Measurements from ENCODE around the gene MUS81. TPM values are rescaled to one million over a fixed set of nuclear protein-coding genes. Genes with fewer than 3 reads are reported as not detected.

The MUS81 gene
- total and polyA plus RNA-seq, 2 of the 13 experiments (the other 11 are each of a cell fraction or from before 2014, with no cell fraction given): 25.6 to 30.2 TPM

DNA sequence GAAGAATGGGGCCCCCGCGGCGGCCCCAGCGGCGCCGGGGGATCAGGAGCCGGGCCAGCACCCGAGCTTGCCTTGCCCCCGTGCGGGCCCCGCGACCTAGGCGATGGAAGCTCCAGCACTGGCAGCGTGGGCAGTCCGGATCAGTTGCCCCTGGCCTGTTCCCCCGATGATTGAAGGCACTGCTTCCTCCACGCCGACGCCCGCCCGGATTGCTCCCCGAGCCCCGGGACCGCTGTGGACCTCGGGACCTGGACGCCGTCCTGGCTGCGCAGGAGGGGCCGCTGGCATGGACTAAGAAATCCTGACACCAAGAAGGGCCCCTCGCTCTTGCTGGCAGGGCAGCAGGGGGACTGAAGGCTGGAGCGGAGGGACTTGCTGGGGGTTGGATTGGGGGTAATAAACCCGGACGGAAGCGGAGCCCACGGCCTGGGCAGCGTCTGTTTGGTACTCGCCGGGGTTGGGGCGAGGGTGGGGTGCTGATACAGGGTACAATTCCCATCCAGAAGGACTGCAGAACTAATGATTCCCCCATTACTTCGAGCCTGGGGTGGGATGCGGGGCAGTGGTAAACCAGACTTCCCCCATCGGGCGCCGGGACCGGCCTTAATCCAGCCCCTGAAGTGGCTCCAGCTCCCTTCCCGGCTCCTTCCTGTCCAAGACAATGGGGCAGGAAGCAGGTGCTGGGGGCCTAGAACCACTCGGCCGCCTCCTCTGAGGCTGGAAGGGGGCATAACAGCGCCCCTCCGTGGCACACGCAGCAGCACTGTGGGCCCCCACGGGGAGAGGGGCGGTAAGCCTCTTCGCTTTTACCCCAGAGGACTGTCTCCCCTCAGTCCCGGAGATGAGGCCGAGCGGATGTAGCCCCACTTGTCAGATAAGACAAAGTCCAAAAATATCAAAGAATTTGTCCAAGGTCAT, 31.2 kb downstream of the MUS81 start (continued):
- TF ChIP-seq, protein P1, sequence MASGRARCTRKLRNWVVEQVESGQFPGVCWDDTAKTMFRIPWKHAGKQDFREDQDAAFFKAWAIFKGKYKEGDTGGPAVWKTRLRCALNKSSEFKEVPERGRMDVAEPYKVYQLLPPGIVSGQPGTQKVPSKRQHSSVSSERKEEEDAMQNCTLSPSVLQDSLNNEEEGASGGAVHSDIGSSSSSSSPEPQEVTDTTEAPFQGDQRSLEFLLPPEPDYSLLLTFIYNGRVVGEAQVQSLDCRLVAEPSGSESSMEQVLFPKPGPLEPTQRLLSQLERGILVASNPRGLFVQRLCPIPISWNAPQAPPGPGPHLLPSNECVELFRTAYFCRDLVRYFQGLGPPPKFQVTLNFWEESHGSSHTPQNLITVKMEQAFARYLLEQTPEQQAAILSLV (CRISPR knock-in tag; IDR thresholded peaks at IDR 0.05; ENCODE audit: borderline replicate concordance): 0 out of 2 replicates have a peak, but pooled peaks have one; percentile 21
- TF ChIP-seq ZNF691 (CRISPR knock-in tag; IDR thresholded peaks at IDR 0.05; ENCODE audit: borderline replicate concordance, low read depth) (peak; percentile 85; the same call in 1 of the 2 replicates), PTBP1 (IDR thresholded peaks at IDR 0.05; ENCODE audit: low read depth, low read length, poor library complexity, severe bottlenecking) (no peak), KAT8 (CRISPR knock-in tag; IDR thresholded peaks at IDR 0.05) (peak; percentile 49), ZNF816 (CRISPR knock-in tag; IDR thresholded peaks at IDR 0.05; ENCODE audit: borderline replicate concordance) (0 out of 2 replicates have a peak, but pooled peaks have one; percentile 39), KDM4B (CRISPR knock-in tag; IDR thresholded peaks at IDR 0.05) (no peak), TARDBP (CRISPR knock-in tag; IDR thresholded peaks at IDR 0.05) (peak; percentile 17; the same call in 1 of the 2 replicates), ZNF282 (IDR thresholded peaks at IDR 0.05; ENCODE audit: partially characterized antibody) (no peak), ZSCAN21 (CRISPR knock-in tag; IDR thresholded peaks at IDR 0.05; ENCODE audit: borderline replicate concordance) (peak; percentile 61; the same call in 1 of the 2 replicates), ZNF224 (CRISPR knock-in tag; IDR thresholded peaks at IDR 0.05) (no peak), KAT2B (IDR thresholded peaks at IDR 0.05; ENCODE audit: borderline replicate concordance, low read depth, low read length) (no peak), ZNF335 (CRISPR knock-in tag; IDR thresholded peaks at IDR 0.05) (0 out of 2 replicates have a peak, but pooled peaks have one; percentile 23), HNF4A (CRISPR knock-in tag; IDR thresholded peaks at IDR 0.05) (peak; percentile 82), ZNF781 (CRISPR knock-in tag; IDR thresholded peaks at IDR 0.05; ENCODE audit: borderline replicate concordance, not compliant biosample characterization) (peak; percentile 42), SALL1 (CRISPR knock-in tag; IDR thresholded peaks at IDR 0.05) (peak; percentile 92), ZNF616 (CRISPR knock-in tag; IDR thresholded peaks at IDR 0.05; ENCODE audit: low read depth) (peak; percentile 67; the same call in 1 of the 2 replicates)
- TF ChIP-seq, protein P2, sequence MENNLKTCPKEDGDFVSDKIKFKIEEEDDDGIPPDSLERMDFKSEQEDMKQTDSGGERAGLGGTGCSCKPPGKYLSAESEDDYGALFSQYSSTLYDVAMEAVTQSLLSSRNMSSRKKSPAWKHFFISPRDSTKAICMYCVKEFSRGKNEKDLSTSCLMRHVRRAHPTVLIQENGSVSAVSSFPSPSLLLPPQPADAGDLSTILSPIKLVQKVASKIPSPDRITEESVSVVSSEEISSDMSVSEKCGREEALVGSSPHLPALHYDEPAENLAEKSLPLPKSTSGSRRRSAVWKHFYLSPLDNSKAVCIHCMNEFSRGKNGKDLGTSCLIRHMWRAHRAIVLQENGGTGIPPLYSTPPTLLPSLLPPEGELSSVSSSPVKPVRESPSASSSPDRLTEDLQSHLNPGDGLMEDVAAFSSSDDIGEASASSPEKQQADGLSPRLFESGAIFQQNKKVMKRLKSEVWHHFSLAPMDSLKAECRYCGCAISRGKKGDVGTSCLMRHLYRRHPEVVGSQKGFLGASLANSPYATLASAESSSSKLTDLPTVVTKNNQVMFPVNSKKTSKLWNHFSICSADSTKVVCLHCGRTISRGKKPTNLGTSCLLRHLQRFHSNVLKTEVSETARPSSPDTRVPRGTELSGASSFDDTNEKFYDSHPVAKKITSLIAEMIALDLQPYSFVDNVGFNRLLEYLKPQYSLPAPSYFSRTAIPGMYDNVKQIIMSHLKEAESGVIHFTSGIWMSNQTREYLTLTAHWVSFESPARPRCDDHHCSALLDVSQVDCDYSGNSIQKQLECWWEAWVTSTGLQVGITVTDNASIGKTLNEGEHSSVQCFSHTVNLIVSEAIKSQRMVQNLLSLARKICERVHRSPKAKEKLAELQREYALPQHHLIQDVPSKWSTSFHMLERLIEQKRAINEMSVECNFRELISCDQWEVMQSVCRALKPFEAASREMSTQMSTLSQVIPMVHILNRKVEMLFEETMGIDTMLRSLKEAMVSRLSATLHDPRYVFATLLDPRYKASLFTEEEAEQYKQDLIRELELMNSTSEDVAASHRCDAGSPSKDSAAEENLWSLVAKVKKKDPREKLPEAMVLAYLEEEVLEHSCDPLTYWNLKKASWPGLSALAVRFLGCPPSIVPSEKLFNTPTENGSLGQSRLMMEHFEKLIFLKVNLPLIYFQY (CRISPR knock-in tag; IDR thresholded peaks at IDR 0.05; ENCODE audit: borderline replicate concordance): 0 out of 2 replicates have a peak, but pooled peaks have one; percentile 19
- TF ChIP-seq, protein P3, sequence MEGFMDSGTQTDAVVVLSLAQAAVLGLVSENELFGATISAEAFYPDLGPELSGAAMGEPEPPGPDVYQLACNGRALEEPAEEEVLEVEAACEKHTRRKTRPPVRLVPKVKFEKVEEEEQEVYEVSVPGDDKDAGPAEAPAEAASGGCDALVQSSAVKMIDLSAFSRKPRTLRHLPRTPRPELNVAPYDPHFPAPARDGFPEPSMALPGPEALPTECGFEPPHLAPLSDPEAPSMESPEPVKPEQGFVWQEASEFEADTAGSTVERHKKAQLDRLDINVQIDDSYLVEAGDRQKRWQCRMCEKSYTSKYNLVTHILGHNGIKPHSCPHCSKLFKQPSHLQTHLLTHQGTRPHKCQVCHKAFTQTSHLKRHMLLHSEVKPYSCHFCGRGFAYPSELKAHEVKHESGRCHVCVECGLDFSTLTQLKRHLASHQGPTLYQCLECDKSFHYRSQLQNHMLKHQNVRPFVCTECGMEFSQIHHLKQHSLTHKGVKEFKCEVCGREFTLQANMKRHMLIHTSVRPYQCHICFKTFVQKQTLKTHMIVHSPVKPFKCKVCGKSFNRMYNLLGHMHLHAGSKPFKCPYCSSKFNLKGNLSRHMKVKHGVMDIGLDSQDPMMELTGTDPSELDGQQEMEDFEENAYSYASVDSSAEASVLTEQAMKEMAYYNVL (CRISPR knock-in tag; IDR thresholded peaks at IDR 0.05; ENCODE audit: borderline replicate concordance): no peak
- TF ChIP-seq, protein P4, sequence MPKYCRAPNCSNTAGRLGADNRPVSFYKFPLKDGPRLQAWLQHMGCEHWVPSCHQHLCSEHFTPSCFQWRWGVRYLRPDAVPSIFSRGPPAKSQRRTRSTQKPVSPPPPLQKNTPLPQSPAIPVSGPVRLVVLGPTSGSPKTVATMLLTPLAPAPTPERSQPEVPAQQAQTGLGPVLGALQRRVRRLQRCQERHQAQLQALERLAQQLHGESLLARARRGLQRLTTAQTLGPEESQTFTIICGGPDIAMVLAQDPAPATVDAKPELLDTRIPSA (CRISPR knock-in tag; IDR thresholded peaks at IDR 0.05; ENCODE audit: borderline replicate concordance): peak; percentile 76

Measured in HepG2 (cell line).